ENCODE measurements around the gene RTL10.

- TF ChIP-seq LEF1 (IDR thresholded peaks at IDR 0.05; ENCODE audit: borderline replicate concordance), result no peak
- TF ChIP-seq FOXK2 (IDR thresholded peaks at IDR 0.05), result no peak
- no peak for TF ChIP-seq ELF4 (IDR thresholded peaks at IDR 0.05)
- TF ChIP-seq NFRKB (IDR thresholded peaks at IDR 0.05), result no peak
- no peak for TF ChIP-seq ZNF384 (IDR thresholded peaks at IDR 0.05)
- no peak for TF ChIP-seq CTBP1 (IDR thresholded peaks at IDR 0.05; ENCODE audit: borderline replicate concordance)
- no peak for TF ChIP-seq FOXM1 (IDR thresholded peaks at IDR 0.05; ENCODE audit: borderline replicate concordance)
- TF ChIP-seq FOXA1 (IDR thresholded peaks at IDR 0.05), result no peak
- TF ChIP-seq, protein P1, sequence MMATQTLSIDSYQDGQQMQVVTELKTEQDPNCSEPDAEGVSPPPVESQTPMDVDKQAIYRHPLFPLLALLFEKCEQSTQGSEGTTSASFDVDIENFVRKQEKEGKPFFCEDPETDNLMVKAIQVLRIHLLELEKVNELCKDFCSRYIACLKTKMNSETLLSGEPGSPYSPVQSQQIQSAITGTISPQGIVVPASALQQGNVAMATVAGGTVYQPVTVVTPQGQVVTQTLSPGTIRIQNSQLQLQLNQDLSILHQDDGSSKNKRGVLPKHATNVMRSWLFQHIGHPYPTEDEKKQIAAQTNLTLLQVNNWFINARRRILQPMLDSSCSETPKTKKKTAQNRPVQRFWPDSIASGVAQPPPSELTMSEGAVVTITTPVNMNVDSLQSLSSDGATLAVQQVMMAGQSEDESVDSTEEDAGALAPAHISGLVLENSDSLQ (IDR thresholded peaks at IDR 0.05), result no peak
These were observed 39.4 kb downstream of the RTL10 start for GRCh38 chr22:19815093-19815822.

Measured in HEK293T (cell line).